ENCODE results near the gene PYCR2.

PYCR2 gene

GRCh38 chr1:225917101-225917500, 6.9 kb downstream of the PYCR2 start:
- DNase-seq, result no peak

DNA sequence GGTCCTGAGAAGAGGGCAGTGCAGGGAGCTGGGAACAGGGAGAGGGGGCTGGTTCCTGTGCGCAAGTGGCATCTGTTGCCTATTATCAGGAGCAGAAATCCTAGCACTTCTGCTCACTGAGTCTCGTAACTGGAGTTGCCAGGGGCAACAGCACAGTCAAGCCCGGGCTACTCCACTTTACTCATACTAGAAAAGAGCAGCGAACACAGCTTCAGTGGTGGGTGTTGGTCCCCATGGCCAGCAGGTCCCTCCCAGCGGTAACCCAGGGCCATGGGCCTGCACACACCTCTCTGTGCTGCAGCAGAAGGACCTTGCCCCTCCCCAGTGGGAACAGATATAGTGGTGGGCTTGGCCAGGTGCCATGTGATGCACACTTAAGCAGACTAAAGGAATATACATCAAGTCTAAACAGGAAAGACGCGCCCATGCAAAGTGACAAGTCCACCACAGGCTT, 8.5 kb downstream of the PYCR2 start:
- peak; percentile 76 for DNase-seq

DNA sequence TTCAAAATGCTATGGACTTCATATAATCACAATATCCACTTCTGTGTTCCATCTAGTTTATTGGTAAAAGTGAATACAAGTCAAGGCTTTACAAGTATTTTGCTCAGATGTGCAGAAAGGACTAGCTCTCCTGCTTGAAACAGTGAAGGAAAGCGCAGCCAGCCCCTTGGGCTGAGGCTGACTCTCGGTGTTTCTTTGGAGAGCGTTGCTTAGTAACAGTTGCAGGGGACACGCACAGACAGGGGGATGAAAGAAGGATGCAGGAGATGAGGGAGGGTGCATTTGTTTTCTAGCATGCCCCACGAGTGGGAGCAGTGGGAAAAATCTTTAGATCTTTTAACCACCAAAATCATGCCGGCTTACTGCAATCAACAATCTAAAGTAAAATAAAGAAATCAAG, 9.1 kb downstream of the PYCR2 start:
- no peak for DNase-seq

DNA sequence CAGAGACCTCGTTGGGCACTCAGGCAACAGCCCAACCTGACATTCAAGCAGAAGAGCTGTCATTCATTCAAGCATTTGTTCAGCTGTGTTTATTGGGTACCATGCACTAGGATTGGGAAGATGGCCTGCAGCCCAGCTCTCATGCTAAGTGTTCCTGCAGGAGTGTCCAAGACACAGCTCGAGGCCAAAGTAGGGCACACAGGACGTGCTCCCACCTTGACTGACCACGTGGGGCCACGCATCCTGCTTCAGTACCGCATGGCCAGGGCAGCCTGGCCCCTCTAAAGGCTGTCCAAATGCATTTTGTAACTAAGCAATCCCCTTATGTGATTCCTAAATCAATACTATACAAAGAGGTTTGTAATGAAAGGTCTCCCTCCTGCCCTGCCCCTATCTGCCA, 9.7 kb downstream of the PYCR2 start:
- no peak for DNase-seq

DNA sequence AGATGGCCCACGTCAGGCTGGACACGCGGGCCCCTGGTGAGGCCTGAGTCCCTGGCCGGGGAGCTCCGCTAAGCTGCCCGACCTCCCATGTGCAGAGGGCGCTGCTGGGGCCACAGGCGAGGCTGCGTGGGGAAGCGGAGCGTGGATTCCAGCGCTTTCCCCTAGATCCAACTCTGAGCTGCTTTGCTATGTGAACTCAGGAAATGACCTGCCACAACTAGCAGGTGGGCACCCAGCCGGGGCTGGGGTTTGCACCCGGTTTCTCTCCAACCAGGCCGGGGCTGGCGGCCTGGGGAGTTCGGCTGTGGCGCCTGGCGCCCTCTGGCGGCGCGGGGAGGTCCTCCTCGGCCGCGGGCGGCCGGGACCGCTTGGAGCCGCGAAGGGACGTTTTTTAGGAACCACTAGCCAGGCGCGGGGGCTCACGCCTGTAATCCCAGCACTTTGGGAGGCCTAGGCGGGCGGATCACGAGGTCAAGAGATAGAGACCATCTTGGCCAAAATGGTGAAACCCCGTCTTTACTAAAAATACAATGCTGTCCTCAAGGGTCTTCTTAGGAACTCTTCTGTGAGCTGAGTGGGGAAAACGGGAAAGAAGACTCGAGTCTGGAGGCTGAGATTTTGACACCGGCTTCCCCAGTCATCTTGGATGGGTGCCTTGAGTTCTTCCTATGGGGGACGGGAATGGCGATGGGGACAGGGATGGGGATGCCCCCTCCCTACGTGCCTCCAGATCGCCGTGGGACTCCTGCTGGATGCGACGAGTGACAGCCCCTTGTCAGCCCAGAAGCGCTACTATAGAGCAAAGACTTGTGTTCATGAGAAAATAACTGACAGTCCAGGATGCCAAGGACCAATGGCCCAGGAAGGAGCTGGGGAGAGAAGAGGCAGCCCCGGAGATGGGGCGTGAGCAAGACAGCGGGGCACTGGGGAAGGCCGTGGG, 12.6 kb downstream of the PYCR2 start:
- no peak for DNase-seq

GRCh38 chr1:225909477-225909876, 14.6 kb downstream of the PYCR2 start:
- DNase-seq, result no peak

DNA sequence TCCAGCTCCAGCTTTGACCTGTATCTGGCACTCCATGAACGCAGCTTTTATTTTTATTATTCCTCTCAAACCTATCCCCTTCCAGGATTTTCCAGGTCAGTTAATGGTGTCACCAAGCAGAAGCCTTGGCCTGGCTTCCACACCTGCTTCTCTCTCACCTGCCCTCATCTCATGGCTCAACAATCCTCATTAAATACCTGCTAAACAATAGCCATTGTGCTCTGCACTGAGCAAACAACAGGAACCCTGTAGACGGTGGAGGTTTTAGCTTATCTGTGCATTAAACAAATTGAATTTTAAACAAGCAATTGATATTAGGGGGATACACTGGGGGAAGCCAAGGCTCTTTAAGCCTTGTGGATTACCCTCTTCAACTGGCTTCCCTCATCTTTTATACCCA, 15.3 kb downstream of the PYCR2 start:
- DNase-seq, result no peak

- DNase-seq, result no peak
These were observed 15.9 kb downstream of the PYCR2 start for GRCh38 chr1:225908013-225908640.

DNA sequence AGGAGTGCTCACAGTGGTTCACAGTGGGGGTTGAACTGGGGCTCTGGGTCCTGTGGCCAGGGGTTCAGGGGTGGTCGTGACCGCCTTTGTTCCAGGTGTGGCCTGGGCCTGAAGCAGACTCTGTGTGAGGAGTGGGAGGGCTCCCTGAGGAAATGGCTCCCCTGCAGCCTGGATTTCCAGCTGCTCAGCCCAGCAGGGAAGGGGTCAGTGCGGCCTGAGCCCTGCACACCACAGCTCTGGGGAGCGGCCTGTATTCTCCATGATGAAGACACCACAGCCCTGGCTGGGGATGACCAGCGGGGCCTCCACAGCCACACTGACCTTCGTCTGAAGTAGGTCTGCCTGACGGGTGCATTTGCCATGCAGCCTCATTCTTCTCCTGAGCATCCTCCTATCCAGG, 16.7 kb downstream of the PYCR2 start:
- DNase-seq, result no peak

DNA sequence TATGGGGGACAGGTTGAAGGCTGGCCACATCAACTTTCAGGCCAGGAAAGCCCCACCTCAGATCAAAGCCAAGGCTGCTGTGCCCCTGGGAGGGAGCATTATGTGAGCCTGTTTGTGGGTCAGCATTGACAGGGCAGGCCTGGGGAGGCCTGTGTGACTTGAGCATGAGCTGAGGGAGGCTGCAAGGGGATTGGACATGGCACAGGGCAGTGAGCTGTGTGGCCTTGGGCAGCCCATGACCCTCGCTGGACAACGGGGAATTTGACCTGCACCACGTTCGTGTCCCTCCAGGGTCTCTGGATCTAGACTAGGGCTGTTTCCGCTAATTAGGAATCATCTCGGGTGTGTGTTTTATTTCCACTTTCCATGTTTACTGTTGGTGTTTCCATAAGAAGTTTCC, 17.6 kb downstream of the PYCR2 start:
- no peak for DNase-seq

GRCh38 chr1:225903623-225904022, 20.4 kb downstream of the PYCR2 start:
- DNase-seq, result no peak

DNA sequence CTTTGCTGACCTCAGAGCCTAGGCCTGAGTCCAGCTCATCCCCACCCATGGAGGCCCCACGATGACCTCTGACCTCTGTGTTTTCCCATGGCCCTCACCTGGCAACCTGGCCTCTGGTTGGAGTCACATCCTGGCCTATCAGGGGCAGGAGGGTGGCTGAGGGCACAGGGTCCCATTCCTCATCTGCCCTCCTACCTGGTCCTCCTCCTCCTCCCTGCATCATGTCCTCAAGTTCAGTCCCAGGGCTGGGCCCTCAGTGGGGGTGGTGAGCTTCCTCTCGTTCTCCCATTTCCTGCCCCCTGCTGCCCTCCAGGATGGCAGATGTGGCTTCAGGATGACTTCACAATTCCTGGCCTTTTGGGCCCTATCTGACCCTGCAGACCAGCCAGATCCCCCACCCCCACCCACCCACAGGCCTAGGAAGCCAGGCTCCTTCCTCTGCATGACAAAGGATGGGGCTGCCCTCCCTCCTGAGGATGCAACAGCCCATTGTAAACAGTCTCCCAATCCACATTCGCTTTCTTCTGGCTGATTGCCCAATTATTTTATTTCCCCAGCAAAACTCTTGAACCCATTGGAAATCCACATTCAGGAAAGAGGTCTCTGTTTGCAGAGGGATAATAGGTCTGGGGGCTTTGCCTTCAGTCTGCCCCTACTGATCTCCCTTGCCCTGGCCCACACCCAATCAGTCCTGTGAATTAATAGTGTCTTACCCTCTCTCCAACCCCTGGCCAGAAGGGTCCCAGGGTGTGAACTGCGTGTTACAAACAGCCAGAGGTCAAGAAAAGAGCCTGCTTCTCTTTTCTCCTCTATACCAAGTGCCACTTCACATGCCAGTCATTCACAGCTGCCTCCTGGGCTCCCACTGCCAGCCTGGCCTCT, 24.8 kb downstream of the PYCR2 start:
- no peak for DNase-seq

GRCh38 chr1:225897595-225898514, 26.2 kb downstream of the PYCR2 start:
- DNase-seq, result no peak

DNA sequence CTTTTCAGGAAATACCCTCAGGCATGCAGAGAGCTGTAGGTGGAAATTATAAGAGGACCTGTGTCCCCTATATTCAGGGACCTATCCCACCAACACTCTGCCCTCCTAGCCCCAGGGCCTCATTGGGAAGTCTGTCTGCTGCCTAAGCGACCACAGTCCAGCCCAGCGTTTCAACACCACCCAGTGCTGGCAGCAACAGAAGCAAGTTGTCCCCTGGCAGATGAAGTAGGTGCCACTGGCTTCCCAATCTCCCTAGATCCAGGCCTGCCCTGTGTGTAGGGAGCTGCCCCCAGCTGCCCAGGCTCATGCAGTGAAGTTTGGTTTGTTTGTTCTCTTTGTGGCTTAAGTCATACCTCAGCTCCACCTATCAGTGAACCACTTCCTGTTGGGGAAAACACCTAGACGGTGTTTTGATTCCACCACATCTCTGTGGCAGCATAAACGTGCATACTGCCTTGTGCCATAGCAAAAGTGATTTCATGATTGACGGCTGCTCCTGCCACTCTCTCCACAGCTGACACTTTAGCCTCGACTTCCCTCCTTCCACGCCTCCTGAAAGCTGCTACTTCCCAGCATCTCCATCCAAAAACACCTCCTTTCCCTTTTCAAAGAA, 27.0 kb downstream of the PYCR2 start:
- DNase-seq, result no peak

DNA sequence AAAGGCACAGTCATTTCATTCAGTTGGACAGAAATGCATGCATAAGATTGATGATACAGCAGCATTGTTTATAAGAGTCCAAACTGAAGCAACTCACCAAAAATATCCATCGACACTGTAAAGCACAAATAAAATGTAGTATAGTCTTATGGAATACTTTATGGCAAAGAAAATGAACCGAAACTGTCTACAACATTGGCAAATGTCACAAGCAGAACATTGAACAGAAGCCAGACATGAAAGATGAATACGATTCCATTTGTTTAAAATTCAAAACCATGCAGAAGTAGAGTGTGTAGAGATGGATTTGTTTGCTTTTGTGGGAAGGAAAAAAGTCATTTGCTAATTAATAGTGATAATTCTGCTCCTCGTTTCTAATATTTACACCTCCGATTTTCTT, 27.6 kb downstream of the PYCR2 start:
- no peak for DNase-seq

DNA sequence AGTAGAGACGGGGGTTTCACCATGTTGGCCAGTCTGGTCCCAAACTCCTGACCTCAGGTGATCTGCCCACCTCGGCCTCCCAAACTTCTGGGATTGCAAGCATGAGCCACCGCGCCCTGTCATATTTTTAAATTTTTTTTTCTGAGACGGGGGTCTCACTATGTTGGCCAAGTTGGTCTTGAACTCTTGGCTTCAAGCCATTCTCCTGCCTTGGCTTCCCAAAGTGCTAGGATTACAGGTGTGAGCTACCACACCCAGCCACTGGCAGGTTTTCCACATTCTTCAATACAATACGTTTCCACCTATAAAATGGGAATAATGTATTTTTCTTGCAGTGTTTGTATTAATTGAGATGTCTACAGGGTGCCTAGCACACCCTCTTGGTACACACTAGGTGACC, 31.7 kb downstream of the PYCR2 start:
- DNase-seq, result no peak

GRCh38 chr1:225891229-225891972, 32.6 kb downstream of the PYCR2 start:
- DNase-seq, result no peak

DNA sequence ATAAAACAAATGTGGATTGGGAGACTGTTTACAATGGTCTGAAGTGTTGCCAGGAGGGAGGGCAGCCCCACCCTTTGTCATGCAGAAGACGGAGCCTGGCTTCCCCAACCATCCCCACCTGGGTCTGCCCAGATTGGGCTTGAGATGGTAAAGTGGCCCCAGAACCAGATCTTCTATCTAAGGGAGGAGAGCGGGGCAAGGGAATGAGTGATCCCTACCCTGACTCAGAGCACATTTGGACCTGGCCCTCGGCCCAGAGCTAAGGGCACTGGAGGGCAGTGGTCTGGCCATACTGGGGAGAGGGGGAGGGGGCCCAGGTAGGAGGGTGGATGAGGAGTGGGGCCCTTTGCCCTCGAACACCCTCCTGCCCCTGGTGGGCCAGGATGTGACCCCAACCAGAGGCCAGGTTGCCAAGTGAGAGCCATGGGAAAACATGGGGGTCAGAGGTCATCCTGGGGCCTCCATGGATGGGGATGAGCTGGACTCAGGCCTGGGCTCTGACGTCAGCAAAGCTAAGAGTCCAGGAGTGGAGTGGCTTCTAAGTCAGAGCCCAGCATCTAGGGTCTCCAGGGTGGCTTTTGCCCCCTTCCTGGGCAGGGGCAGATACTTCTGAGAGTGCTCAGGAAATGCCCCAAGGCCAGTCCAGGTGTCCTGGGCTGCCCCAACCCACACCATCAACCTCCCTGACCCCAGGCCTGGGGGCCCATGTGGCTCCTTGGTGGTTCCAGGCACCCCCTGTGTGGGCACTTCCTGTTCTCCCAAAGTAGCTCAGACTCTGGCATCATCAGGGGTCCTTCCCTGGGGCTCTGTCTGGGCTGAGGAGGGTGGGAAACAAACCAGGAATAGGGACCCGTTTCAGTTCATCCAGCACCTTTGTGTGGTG, 33.5 kb downstream of the PYCR2 start:
- DNase-seq, result no peak

- no peak for DNase-seq
These were observed 34.3 kb downstream of the PYCR2 start for GRCh38 chr1:225889743-225890142.

Data from NCI-H82 (cell line).